ENCODE results near the gene CFAP97D2.

- TF ChIP-seq YY1 (IDR thresholded peaks at IDR 0.05; ENCODE audit: low read depth) (no peak), EP300 (IDR thresholded peaks at IDR 0.05; ENCODE audit: borderline replicate concordance) (no peak), MAX (IDR thresholded peaks at IDR 0.05) (no peak), RAD21 (IDR thresholded peaks at IDR 0.05; ENCODE audit: low read depth) (no peak), TCF12 (IDR thresholded peaks at IDR 0.05; ENCODE audit: low read depth) (no peak), TAF1 (IDR thresholded peaks at IDR 0.05; ENCODE audit: low read depth) (no peak), EGR1 (IDR thresholded peaks at IDR 0.05) (no peak), REST (IDR thresholded peaks at IDR 0.05; ENCODE audit: low read depth) (no peak), USF1 (IDR thresholded peaks at IDR 0.05) (no peak), CREB1 (IDR thresholded peaks at IDR 0.05; ENCODE audit: low read depth) (no peak)
These were observed 45.1 kb downstream of the CFAP97D2 start for GRCh38 chr13:114224201-114224600.

Data from Ishikawa (cell line).